ENCODE data around the gene GORASP2.

GORASP2 gene

GRCh38 chr2:170911314-170911889 is 17.7 kb upstream of the GORASP2 start:
- TF ChIP-seq RAD21 (IDR thresholded peaks at IDR 0.05; ENCODE audit: low read depth) (no peak), TAF1 (IDR thresholded peaks at IDR 0.05; ENCODE audit: low read depth) (no peak), NFIC (IDR thresholded peaks at IDR 0.05) (no peak), TEAD4 (IDR thresholded peaks at IDR 0.05) (no peak), TCF12 (IDR thresholded peaks at IDR 0.05; ENCODE audit: low read depth) (no peak), CREB1 (IDR thresholded peaks at IDR 0.05; ENCODE audit: low read depth) (no peak), REST (IDR thresholded peaks at IDR 0.05; ENCODE audit: low read depth) (no peak), ZBTB7A (IDR thresholded peaks at IDR 0.05; ENCODE audit: low read depth) (no peak), EP300 (IDR thresholded peaks at IDR 0.05; ENCODE audit: borderline replicate concordance) (no peak), CEBPB (IDR thresholded peaks at IDR 0.05) (no peak), FOXM1 (IDR thresholded peaks at IDR 0.05; ENCODE audit: borderline replicate concordance, low read depth) (no peak), YY1 (IDR thresholded peaks at IDR 0.05; ENCODE audit: low read depth) (no peak), EGR1 (IDR thresholded peaks at IDR 0.05) (no peak)
- TF ChIP-seq, protein P1, sequence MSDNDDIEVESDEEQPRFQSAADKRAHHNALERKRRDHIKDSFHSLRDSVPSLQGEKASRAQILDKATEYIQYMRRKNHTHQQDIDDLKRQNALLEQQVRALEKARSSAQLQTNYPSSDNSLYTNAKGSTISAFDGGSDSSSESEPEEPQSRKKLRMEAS (IDR thresholded peaks at IDR 0.05), result no peak
- TF ChIP-seq, protein P2, sequence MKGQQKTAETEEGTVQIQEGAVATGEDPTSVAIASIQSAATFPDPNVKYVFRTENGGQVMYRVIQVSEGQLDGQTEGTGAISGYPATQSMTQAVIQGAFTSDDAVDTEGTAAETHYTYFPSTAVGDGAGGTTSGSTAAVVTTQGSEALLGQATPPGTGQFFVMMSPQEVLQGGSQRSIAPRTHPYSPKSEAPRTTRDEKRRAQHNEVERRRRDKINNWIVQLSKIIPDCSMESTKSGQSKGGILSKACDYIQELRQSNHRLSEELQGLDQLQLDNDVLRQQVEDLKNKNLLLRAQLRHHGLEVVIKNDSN (IDR thresholded peaks at IDR 0.05), result no peak

DNA sequence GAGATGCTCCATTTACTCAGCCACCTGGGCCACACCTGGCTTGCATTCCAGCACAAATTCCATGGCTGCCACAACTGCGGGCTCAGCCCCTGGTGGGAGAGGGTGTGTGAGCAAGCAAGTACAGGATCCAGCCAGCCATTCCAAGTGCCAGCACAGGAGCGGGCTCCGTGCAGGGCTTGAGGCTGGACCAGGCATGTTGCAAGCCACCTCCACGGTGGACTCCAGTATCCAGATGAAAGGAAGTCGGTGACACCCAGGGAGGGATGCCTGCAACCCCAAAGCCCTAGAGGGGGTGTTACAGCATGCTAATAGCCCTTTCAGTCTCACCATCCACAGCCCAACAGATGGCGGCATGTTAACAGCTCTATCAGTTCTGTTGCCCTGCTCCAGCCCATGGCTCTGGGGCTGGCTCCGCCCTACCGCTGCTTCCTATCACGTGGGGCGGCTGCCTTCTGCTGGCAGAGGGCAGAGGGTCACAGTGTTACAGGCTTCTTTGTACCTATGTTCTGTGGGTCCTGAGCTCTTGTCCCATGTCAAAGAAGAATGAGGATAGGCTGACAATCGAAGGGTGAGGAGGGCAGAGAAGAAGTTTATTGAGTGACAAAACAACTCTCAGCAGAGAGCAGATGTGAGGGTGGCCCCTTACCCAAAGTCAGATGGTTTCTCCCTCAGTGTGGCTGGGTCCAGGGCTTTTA is 11.7 kb upstream of the GORASP2 start:
- TF ChIP-seq YY1 (IDR thresholded peaks at IDR 0.05; ENCODE audit: low read depth) (no peak), CEBPB (IDR thresholded peaks at IDR 0.05) (no peak)

DNA sequence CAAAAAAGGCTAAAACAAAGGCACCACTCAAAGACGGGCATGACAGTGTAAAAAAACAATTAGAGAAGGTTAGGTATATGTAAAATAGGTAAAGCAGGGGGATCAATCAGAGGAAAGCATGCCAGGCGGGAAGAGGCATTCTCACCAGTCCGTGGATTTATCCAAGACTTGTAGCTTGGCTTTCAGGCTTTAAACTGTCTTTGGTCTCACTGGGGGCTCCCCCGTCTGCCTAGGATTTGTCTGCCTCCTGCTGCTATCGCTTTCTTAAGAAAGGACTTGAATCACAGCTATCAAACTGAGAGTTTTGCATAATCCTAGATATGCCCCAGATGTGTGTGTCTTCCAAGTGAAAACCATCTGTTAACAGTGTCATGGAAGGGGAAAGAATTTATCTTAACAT is 11.1 kb upstream of the GORASP2 start:
- TF ChIP-seq NFIC (IDR thresholded peaks at IDR 0.05), result no peak
- TF ChIP-seq CEBPB (IDR thresholded peaks at IDR 0.05), result no peak
- no peak for TF ChIP-seq EGR1 (IDR thresholded peaks at IDR 0.05)
- no peak for TF ChIP-seq YY1 (IDR thresholded peaks at IDR 0.05; ENCODE audit: low read depth)
- TF ChIP-seq RAD21 (IDR thresholded peaks at IDR 0.05; ENCODE audit: low read depth), result no peak
- TF ChIP-seq FOXM1 (IDR thresholded peaks at IDR 0.05; ENCODE audit: borderline replicate concordance, low read depth), result no peak
- TF ChIP-seq TAF1 (IDR thresholded peaks at IDR 0.05; ENCODE audit: low read depth), result no peak
- no peak for TF ChIP-seq TCF12 (IDR thresholded peaks at IDR 0.05; ENCODE audit: low read depth)
- no peak for TF ChIP-seq CREB1 (IDR thresholded peaks at IDR 0.05; ENCODE audit: low read depth)
- no peak for TF ChIP-seq REST (IDR thresholded peaks at IDR 0.05; ENCODE audit: low read depth)
- TF ChIP-seq, protein P2 (IDR thresholded peaks at IDR 0.05), result no peak
- TF ChIP-seq ZBTB7A (IDR thresholded peaks at IDR 0.05; ENCODE audit: low read depth), result no peak
- TF ChIP-seq, protein P1 (IDR thresholded peaks at IDR 0.05), result no peak
- TF ChIP-seq TEAD4 (IDR thresholded peaks at IDR 0.05), result no peak
- TF ChIP-seq EP300 (IDR thresholded peaks at IDR 0.05; ENCODE audit: borderline replicate concordance), result no peak

- TF ChIP-seq CEBPB (IDR thresholded peaks at IDR 0.05) (no peak), YY1 (IDR thresholded peaks at IDR 0.05; ENCODE audit: low read depth) (no peak), EP300 (IDR thresholded peaks at IDR 0.05; ENCODE audit: borderline replicate concordance) (no peak), RAD21 (IDR thresholded peaks at IDR 0.05; ENCODE audit: low read depth) (no peak)
These were observed 6.2 kb upstream of the GORASP2 start for GRCh38 chr2:170922634-170923494.

DNA sequence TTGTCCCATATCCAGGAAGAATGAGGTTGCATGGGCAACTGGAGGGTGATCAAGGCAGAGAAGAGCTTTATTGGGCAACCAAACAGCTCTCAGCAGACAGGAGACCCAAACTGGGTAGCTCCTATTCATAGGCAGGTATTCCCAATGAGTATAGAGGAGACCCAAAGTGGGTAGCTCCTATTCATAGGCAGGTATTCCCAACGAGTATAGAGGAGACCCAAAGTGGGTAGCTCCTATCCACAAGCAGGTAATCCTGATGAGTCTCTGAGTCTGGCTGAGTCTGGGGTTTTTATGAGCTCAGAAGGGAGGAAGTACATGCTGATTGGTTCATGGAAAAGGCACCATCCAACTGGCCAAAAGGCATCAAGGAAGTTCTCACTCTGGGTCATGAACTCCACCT is 5.3 kb upstream of the GORASP2 start:
- TF ChIP-seq TAF1 (IDR thresholded peaks at IDR 0.05; ENCODE audit: low read depth) (no peak), NFIC (IDR thresholded peaks at IDR 0.05) (no peak), ZBTB7A (IDR thresholded peaks at IDR 0.05; ENCODE audit: low read depth) (no peak), TEAD4 (IDR thresholded peaks at IDR 0.05) (no peak), RAD21 (IDR thresholded peaks at IDR 0.05; ENCODE audit: low read depth) (no peak), YY1 (IDR thresholded peaks at IDR 0.05; ENCODE audit: low read depth) (no peak)
